GM12878 (cell line): ENCODE results near the gene ESYT2. TPM values are rescaled to one million over a fixed set of nuclear protein-coding genes. Genes with fewer than 3 reads are reported as not detected.

Experiments
- ATF2 ChIP-seq: IDR thresholded peaks from 2 replicates; pipeline ENCODE4 v1.6.1; 2012; ENCODE audit warnings: low read length, inconsistent platforms
- BCLAF1 ChIP-seq: fragments of 450-650 bp; IDR thresholded peaks from 2 replicates; pipeline ENCODE4 v1.6.1; 2017; ENCODE audit warnings: antibody characterized with exemption, mild to moderate bottlenecking, moderate library complexity
- CBFB ChIP-seq: IDR thresholded peaks from 2 replicates; pipeline ENCODE4 v1.6.1; 2016; ENCODE audit warnings: antibody characterized with exemption, low read depth
- CREM ChIP-seq: IDR thresholded peaks from 2 replicates; pipeline ENCODE4 v1.6.1; 2014; ENCODE audit warnings: antibody characterized with exemption, low read depth
- CTCF ChIP-seq, 3 experiments: IDR thresholded peaks in 2 of 3; conservative IDR thresholded peaks in 1 of 3; 2 replicates each; pipeline ENCODE4 v1.5.1; 2011; ENCODE audit warnings: low read depth in 3 of 3, low read length in 3 of 3, mild to moderate bottlenecking in 3 of 3, control low read depth in 2 of 3, moderate library complexity in 2 of 3, inconsistent platforms in 1 of 3, mixed read lengths in 1 of 3; ENCODE audit not compliant: control insufficient read depth in 2 of 3, insufficient read depth in 1 of 3; ENCODE audit errors: extremely low read depth in 1 of 3
- EED ChIP-seq: sonication (generic); IDR thresholded peaks from 2 replicates; pipeline ENCODE4 v1.6.1; 2016; ENCODE audit warnings: antibody characterized with exemption, low read depth
- GATAD2B ChIP-seq: fragments of 450-650 bp; conservative IDR thresholded peaks from 2 replicates; pipeline ENCODE4 v1.6.1; 2017; ENCODE audit warnings: low read depth, mild to moderate bottlenecking, moderate library complexity
- MTA2 ChIP-seq: fragments of 450-650 bp; IDR thresholded peaks from 2 replicates; pipeline ENCODE4 v1.6.1; 2016; ENCODE audit warnings: low read depth, mild to moderate bottlenecking, moderate library complexity
- PBX3 ChIP-seq: IDR thresholded peaks from 2 replicates; pipeline ENCODE4 v1.6.1; 2011; ENCODE audit warnings: mild to moderate bottlenecking, low read depth, low read length, moderate library complexity; ENCODE audit not compliant: insufficient replicate concordance
- SUPT20H ChIP-seq: IDR thresholded peaks from 2 replicates; pipeline ENCODE4 v1.6.1; 2011; ENCODE audit warnings: low read depth, mild to moderate bottlenecking, low read length, moderate library complexity, borderline replicate concordance; ENCODE audit not compliant: control insufficient read depth
- ZBTB40 ChIP-seq: fragments of 450-650 bp; IDR thresholded peaks from 2 replicates; pipeline ENCODE4 v1.6.1; 2016; ENCODE audit warnings: mild to moderate bottlenecking, moderate library complexity, borderline replicate concordance
- ZNF217 ChIP-seq: fragments of 450-650 bp; IDR thresholded peaks from 2 replicates; pipeline ENCODE4 v1.6.1; 2017; ENCODE audit warnings: antibody characterized with exemption, mild to moderate bottlenecking
- ZZZ3 ChIP-seq: IDR thresholded peaks from 2 replicates; pipeline ENCODE4 v1.6.1; 2011; ENCODE audit warnings: low read depth; ENCODE audit not compliant: control insufficient read depth, insufficient read length
- polyA plus RNA-seq, 11 experiments: library from polyadenylated mRNA; depleted of rRNA in 4 of 11; unstranded in 6 of 11; stranded (reverse) in 5 of 11; fragments of >200 nt; fragmentation: Nextera tagmentation in 4 of 11; fragmentation: Illumina TruSeq in 1 of 11; extraction: Ambion mirVana in 4 of 11; extraction: Trizol in 1 of 11; gene quantifications; 1 replicate in 1 of 11; 2 replicates in 10 of 11; pipeline versions ENCODE4 v1.2.1 to v1.2.3, GENCODE V29; 2011 to 2016; ENCODE audit warnings: inconsistent platforms in 2 of 11, missing spikeins in 2 of 11, low read depth in 1 of 11
- total RNA-seq, 4 experiments: library from RNA; depleted of rRNA in 3 of 4; stranded (reverse); fragments of >200 nt in 3 of 4; fragmentation: Illumina TruSeq in 1 of 4; extraction: Trizol in 1 of 4; gene quantifications; 2 replicates each; pipeline versions ENCODE4 v1.2.1 to v1.2.3, GENCODE V29; 2013 to 2021

ESYT2 gene
- total and polyA plus RNA-seq, 10 of the 15 experiments (the other 5 are each of a cell fraction or from before 2014, with no cell fraction given): 1.9 to 44.6 (median 21.4) TPM

- TF ChIP-seq EED: peak; percentile 19; the same call in 1 of the 2 replicates
- no peak for TF ChIP-seq ATF2
- TF ChIP-seq BCLAF1: no peak
- no peak for TF ChIP-seq SUPT20H
- no peak for TF ChIP-seq ZZZ3
- TF ChIP-seq ZBTB40: peak; percentile 55; the same call in 1 of the 2 replicates
- TF ChIP-seq CREM: peak; percentile 46; the same call in 1 of the 2 replicates
- peak; percentile 79 for TF ChIP-seq GATAD2B
- TF ChIP-seq MTA2: peak; percentile 78
- TF ChIP-seq CTCF (IDR thresholded peaks at IDR 0.05 in 2 of 3, conservative IDR thresholded peaks at IDR 0.05 in 1 of 3; ENCODE audit: control insufficient read depth in 2 of 3, extremely low read depth in 1 of 3, insufficient read depth in 1 of 3, low read depth in 3 of 3, low read length in 3 of 3): peak in 1 of 3 experiments; percentile 34; a peak in 1 of 6 replicates
- TF ChIP-seq PBX3: peak; percentile 28
- 0 out of 2 replicates have a peak, but pooled peaks have one; percentile 49 for TF ChIP-seq CBFB
- TF ChIP-seq ZNF217: no peak
These were observed 10.7 kb downstream of the ESYT2 start (continued) for GRCh38 chr7:158818325-158819213.
